CD14-positive monocyte (primary cell): Measurements from ENCODE around the gene BACH2. TPM values are rescaled to one million over a fixed set of nuclear protein-coding genes. Genes with fewer than 3 reads are reported as not detected.

Source experiments
- DNase-seq, 3 donors: peaks; one replicate each; pipeline ENCODE4 v3.0.0-alpha.2; 2011 to 2022
- H2AFZ ChIP-seq: 2 replicates; pipeline ENCODE4 v1.6.0; 2012; ENCODE audit warnings: mild to moderate bottlenecking, low read depth, low read length, inconsistent platforms; ENCODE audit not compliant: insufficient read depth, poor library complexity, severe bottlenecking
- H3K27ac ChIP-seq, 2 donors: 1 replicate in 1 of 2; 2 replicates in 1 of 2; pipeline ENCODE4 v1.5.1; 2012 to 2013; ENCODE audit warnings: low read length in 2 of 2, control low read depth in 1 of 2, inconsistent platforms in 1 of 2, low read depth in 1 of 2, mild to moderate bottlenecking in 1 of 2
- H3K27me3 ChIP-seq, 2 donors: one replicate each; pipeline versions ENCODE4 v1.6.0 to v1.6.1; 2011 to 2013; ENCODE audit warnings: low read length in 2 of 2; ENCODE audit not compliant: control insufficient read depth in 2 of 2, insufficient read depth in 2 of 2
- H3K36me3 ChIP-seq, 2 donors: replicated peaks in 1 of 2; 1 replicate in 1 of 2; 2 replicates in 1 of 2; pipeline versions ENCODE4 v1.5.1 to v1.6.1; 2012 to 2013; ENCODE audit warnings: low read length in 2 of 2, control low read depth in 1 of 2, inconsistent platforms in 1 of 2, mild to moderate bottlenecking in 1 of 2; ENCODE audit not compliant: insufficient read depth in 2 of 2, control insufficient read depth in 1 of 2
- H3K4me1 ChIP-seq, 2 donors: 1 replicate in 1 of 2; 2 replicates in 1 of 2; pipeline versions ENCODE4 v1.5.1 to v1.6.1; 2012 to 2013; ENCODE audit warnings: low read length in 2 of 2, control low read depth in 1 of 2, inconsistent platforms in 1 of 2, mild to moderate bottlenecking in 1 of 2, moderate library complexity in 1 of 2; ENCODE audit not compliant: insufficient read depth in 2 of 2, control insufficient read depth in 1 of 2
- H3K4me2 ChIP-seq: replicated peaks from 2 replicates; pipeline ENCODE3; 2012; ENCODE audit warnings: low read length, moderate library complexity, mild to moderate bottlenecking; ENCODE audit not compliant: poor library complexity, severe bottlenecking; ENCODE audit errors: extremely low read depth
- H3K4me3 ChIP-seq, 3 experiments: fragments of 200-600 bp in 1 of 3; sonication (generic) in 1 of 3; replicated peaks in 1 of 3; 1 replicate in 2 of 3; 2 replicates in 1 of 3; pipeline ENCODE4 v1.5.1; 2011 to 2013; ENCODE audit warnings: low read length in 3 of 3, mild to moderate bottlenecking in 3 of 3, control low read depth in 2 of 3, low read depth in 2 of 3, inconsistent platforms in 1 of 3, moderate library complexity in 1 of 3
- H3K79me2 ChIP-seq: 2 replicates; pipeline ENCODE4 v1.6.0; 2012; ENCODE audit warnings: mild to moderate bottlenecking, control low read depth, inconsistent platforms, low read length, moderate library complexity; ENCODE audit not compliant: insufficient read depth
- H3K9ac ChIP-seq: 2 replicates; pipeline ENCODE4 v1.6.0; 2017; ENCODE audit warnings: low read length, mild to moderate bottlenecking; ENCODE audit not compliant: insufficient read depth, poor library complexity, severe bottlenecking
- H3K9me3 ChIP-seq, 2 donors: replicated peaks in 1 of 2; 1 replicate in 1 of 2; 2 replicates in 1 of 2; pipeline versions ENCODE4 v1.5.1 to v1.6.1; 2012 to 2013; ENCODE audit warnings: low read length in 2 of 2, control low read depth in 1 of 2; ENCODE audit not compliant: control insufficient read depth in 1 of 2, insufficient read depth in 1 of 2
- H4K20me1 ChIP-seq: 2 replicates; pipeline ENCODE4 v1.6.0; 2012; ENCODE audit warnings: mild to moderate bottlenecking, low read length, control low read depth, moderate library complexity; ENCODE audit not compliant: insufficient read depth
- H3K27ac Mint-ChIP-seq, 7 donors: one replicate each; pipeline ENCODE4 v1.8.0; 2020; ENCODE audit warnings: mild to moderate bottlenecking in 7 of 7, mixed read lengths in 7 of 7, moderate library complexity in 6 of 7, inconsistent platforms in 2 of 7
- H3K27me3 Mint-ChIP-seq, 3 donors: one replicate each; pipeline ENCODE4 v1.8.0; 2021 to 2022; ENCODE audit warnings: low read depth in 3 of 3, mild to moderate bottlenecking in 3 of 3, mixed read lengths in 3 of 3, moderate library complexity in 3 of 3, inconsistent platforms in 1 of 3
- H3K36me3 Mint-ChIP-seq, 2 donors: one replicate each; pipeline ENCODE4 v1.8.0; 2020; ENCODE audit warnings: mixed read lengths in 2 of 2, inconsistent platforms in 1 of 2, mild to moderate bottlenecking in 1 of 2
- H3K4me1 Mint-ChIP-seq: one replicate; pipeline ENCODE4 v1.8.0; 2020; ENCODE audit warnings: mild to moderate bottlenecking, mixed read lengths
- H3K4me3 Mint-ChIP-seq, 2 donors: one replicate each; pipeline ENCODE4 v1.8.0; 2020; ENCODE audit warnings: mild to moderate bottlenecking in 2 of 2, mixed read lengths in 2 of 2, moderate library complexity in 1 of 2
- H3K9me3 Mint-ChIP-seq, 7 donors: one replicate each; pipeline ENCODE4 v1.8.0; 2020 to 2022; ENCODE audit warnings: mixed read lengths in 7 of 7, mild to moderate bottlenecking in 6 of 7, moderate library complexity in 6 of 7, inconsistent platforms in 2 of 7
- CTCF ChIP-seq: fragments of 200-600 bp; IDR thresholded peaks from one replicate; pipeline ENCODE4 v1.8.0; 2022; ENCODE audit warnings: antibody characterized with exemption, mild to moderate bottlenecking
- WGBS: methylation state at CpG from one replicate; pipeline ENCODE4 v1.1.5; 2013; ENCODE audit warnings: missing lambda C conversion rate; ENCODE audit not compliant: insufficient coverage; 5-methylcytosine and 5-hydroxymethylcytosine counted together
- intact Hi-C, 2 donors: fragments of 100-400 bp; cut with micrococcal nuclease; formaldehyde crosslinking; loops; one replicate each; pipeline versions ENCODE4 v1.15.0 to v1.15.1; 2023
- polyA plus RNA-seq, 3 donors: library from polyadenylated mRNA; depleted of rRNA in 1 of 3; unstranded in 2 of 3; stranded (reverse) in 1 of 3; fragments of 300-500 nt in 2 of 3; fragments of >200 nt in 1 of 3; fragmentation: Illumina TruSeq in 2 of 3; gene quantifications; 1 replicate in 2 of 3; 2 replicates in 1 of 3; pipeline ENCODE4 v1.2.3, GENCODE V29; 2012 to 2021

Gene BACH2
- polyA plus RNA-seq, 3 donors = 0.04 to 0.09 (median 0.05) TPM

GRCh38 chr6:89940225-89941027 lies 356.2 kb downstream of the BACH2 start:
- intact Hi-C loops = loop anchor here (2.0 to 5.0 kb wide), 4 partner anchors 237 to 538 kb away; no protein-coding TSS in a partner anchor
- Mint-ChIP-seq H3K27me3 (peaks cover 0 to 3% (median 0%) of the 10 kb centered on the region in 3 donors), H3K4me1 (peaks cover 3% of the 10 kb centered on the region), H3K9me3 (no peaks in the 10 kb centered on the region), H3K4me3 (no peak overlapping the region), H3K36me3 (no peaks in the 10 kb centered on the region), H3K27ac (peak overlapping the region in 2 of 7 donors; percentile 30 to 57)
- no peak overlapping the region for H3K4me2 ChIP-seq
- H3K4me1 ChIP-seq = no peaks in the 10 kb centered on the region
- no peaks in the 10 kb centered on the region for H3K79me2 ChIP-seq
- DNase-seq = peak; percentile 60 to 76 (median 66)
- H3K9me3 ChIP-seq = no peaks in the 10 kb centered on the region
- H3K9ac ChIP-seq = no peak overlapping the region
- 52% methylated on average over 6 of the region's 9 CpGs for WGBS
- no peak overlapping the region for H3K4me3 ChIP-seq
- no peaks in the 10 kb centered on the region for H3K27me3 ChIP-seq
- no peaks in the 10 kb centered on the region for H3K36me3 ChIP-seq
- TF ChIP-seq CTCF = peak; percentile 76
- H2AFZ ChIP-seq = no peak overlapping the region
- H4K20me1 ChIP-seq = no peaks in the 10 kb centered on the region
- no peak overlapping the region for H3K27ac ChIP-seq

- H3K9me3 Mint-ChIP-seq = no peaks in the 10 kb centered on the region
- Histone ChIP-seq H3K4me3 (no peak overlapping the region), H3K9ac (no peak overlapping the region), H3K27me3 (no peaks in the 10 kb centered on the region), H3K27ac (no peak overlapping the region), H3K36me3 (no peaks in the 10 kb centered on the region), H3K4me2 (no peak overlapping the region), H3K4me1 (no peaks in the 10 kb centered on the region), H3K79me2 (no peaks in the 10 kb centered on the region), H2AFZ (no peak overlapping the region), H3K9me3 (no peaks in the 10 kb centered on the region), H4K20me1 (no peaks in the 10 kb centered on the region)
- H3K27me3 Mint-ChIP-seq = peaks cover 0 to 3% (median 2%) of the 10 kb centered on the region in 3 donors
- H3K36me3 Mint-ChIP-seq = no peaks in the 10 kb centered on the region
- peaks cover 3% of the 10 kb centered on the region for H3K4me1 Mint-ChIP-seq
- DNase-seq = no peak
- H3K4me3 Mint-ChIP-seq = no peak overlapping the region
- intact Hi-C loops = no loop called here
- WGBS = 90% methylated on average over 2 of the region's 2 CpGs
- no peak for TF ChIP-seq CTCF
- no peak overlapping the region for H3K27ac Mint-ChIP-seq
Measured at GRCh38 chr6:89939144-89939543, 357.5 kb downstream of the BACH2 start.
